Forelimb muscle (tissue), 1 donor: ENCODE results near the gene ZSCAN1. TPM values are rescaled to one million over a fixed set of nuclear protein-coding genes. Genes with fewer than 3 reads are reported as not detected.
"Not testable (repeated sequence)": the region's sequence is repeated elsewhere in the genome, so short reads cannot be mapped to it uniquely, and the experiment has no call there.

Experiments
- DNase-seq: peaks from one replicate; pipeline ENCODE4 v3.0.0-alpha.2; 2013; ENCODE audit warnings: low read depth
- polyA plus RNA-seq: library from polyadenylated mRNA; unstranded; fragments of 120-200 nt; gene quantifications from one replicate; pipeline ENCODE4 v1.2.1, GENCODE V29; 2013; ENCODE audit not compliant: insufficient read length

Gene ZSCAN1
- 0.91 TPM for polyA plus RNA-seq

- DNase-seq = peak; percentile 50
Measured at GRCh38 chr19:58033741-58034476, at the start of gene ZSCAN1. TSS of gene ZSCAN1 (plus strand) at chr19:58034025. CDS start at chr19:58037837, 3,812 bp downstream.

GRCh38 chr19:57992841-57993240 is 41.0 kb upstream of the ZSCAN1 start:
- no peak for DNase-seq

GRCh38 chr19:58000677-58001076 is 33.1 kb upstream of the ZSCAN1 start:
- DNase-seq = no peak

GRCh38 chr19:58001895-58002369 is 31.9 kb upstream of the ZSCAN1 start:
- DNase-seq = no peak

GRCh38 chr19:58002384-58003173 is 31.2 kb upstream of the ZSCAN1 start, which contains the start of gene ZNF606:
TSS of gene ZNF606 (minus strand) at chr19:58002820. CDS start at chr19:58001319, 1,501 bp downstream.
- DNase-seq = peak; percentile 60

- DNase-seq = no peak
Measured at GRCh38 chr19:58003174-58003828, 30.5 kb upstream of the ZSCAN1 start.

- no peak for DNase-seq
Measured at GRCh38 chr19:58007285-58007684, 26.5 kb upstream of the ZSCAN1 start.

- DNase-seq = not testable (repeated sequence)
Measured at GRCh38 chr19:58008877-58009276, 24.9 kb upstream of the ZSCAN1 start.

- no peak for DNase-seq
Measured at GRCh38 chr19:58009301-58009665, 24.5 kb upstream of the ZSCAN1 start.

- DNase-seq = peak; percentile 39
Measured at GRCh38 chr19:58009666-58010301, 24.0 kb upstream of the ZSCAN1 start.

GRCh38 chr19:58010507-58010906 is 23.3 kb upstream of the ZSCAN1 start:
- DNase-seq = no peak

- no peak for DNase-seq
Measured at GRCh38 chr19:58014141-58014540, 19.7 kb upstream of the ZSCAN1 start.

GRCh38 chr19:58020129-58020528 is 13.7 kb upstream of the ZSCAN1 start:
- DNase-seq = no peak

- DNase-seq = peak; percentile 55
Measured at GRCh38 chr19:58021541-58022282, 12.1 kb upstream of the ZSCAN1 start.

- DNase-seq = no peak
Measured at GRCh38 chr19:58022283-58022660, 11.6 kb upstream of the ZSCAN1 start.

GRCh38 chr19:58024661-58025060 is 9.2 kb upstream of the ZSCAN1 start:
- DNase-seq = no peak

GRCh38 chr19:58034477-58034793 is 610 bp downstream of the ZSCAN1 start:
- DNase-seq = no peak

- no peak for DNase-seq
Measured at GRCh38 chr19:58035863-58036262, 2.0 kb downstream of the ZSCAN1 start.

GRCh38 chr19:58037927-58038687 is 4.3 kb downstream of the ZSCAN1 start:
- no peak for DNase-seq

GRCh38 chr19:58038688-58039204 is 4.9 kb downstream of the ZSCAN1 start:
- no peak for DNase-seq
